K562 (cell line): ENCODE results near the gene WDR46. TPM values are rescaled to one million over a fixed set of nuclear protein-coding genes. Genes with fewer than 3 reads are reported as not detected.

Experiments
- ERF ChIP-seq: fragments of 450-650 bp; formaldehyde crosslinking; IDR thresholded peaks from 2 replicates; pipeline ENCODE4 v1.4.0; 2020; ENCODE audit warnings: mild to moderate bottlenecking, mixed read lengths
- IRF2 ChIP-seq: sonication (generic); formaldehyde crosslinking; IDR thresholded peaks from 2 replicates; pipeline ENCODE4 v1.8.1; 2022; ENCODE audit warnings: mild to moderate bottlenecking, missing genetic modification reagents
- MCM2 ChIP-seq: fragments of 450-650 bp; IDR thresholded peaks from 2 replicates; pipeline ENCODE4 v1.6.1; 2017; ENCODE audit warnings: low read depth, mild to moderate bottlenecking
- PHF8 ChIP-seq: fragments of 200-600 bp; sonication (generic); IDR thresholded peaks from 2 replicates; pipeline ENCODE4 v1.6.1; 2012; ENCODE audit warnings: mixed run types, mild to moderate bottlenecking, inconsistent platforms, low read length, moderate library complexity, borderline replicate concordance
- PPARD ChIP-seq: fragments of 250-450 bp; sonication (Bioruptor Pico); IDR thresholded peaks from 2 replicates; pipeline ENCODE4 v1.8.0; 2022; ENCODE audit warnings: inconsistent platforms, mild to moderate bottlenecking, moderate library complexity
- SIRT6 ChIP-seq: IDR thresholded peaks from one replicate; pipeline ENCODE4 v1.6.1; 2012; ENCODE audit warnings: low read depth, mild to moderate bottlenecking, control low read depth, inconsistent platforms, low read length, moderate library complexity
- SMAD4 ChIP-seq: fragments of 250-450 bp; sonication (Bioruptor Pico); conservative IDR thresholded peaks from 2 replicates; pipeline ENCODE4 v1.8.0; 2021; ENCODE audit warnings: inconsistent platforms, mild to moderate bottlenecking, moderate library complexity
- TEAD2 ChIP-seq: fragments of 450-650 bp; IDR thresholded peaks from 2 replicates; pipeline ENCODE4 v1.6.1; 2016; ENCODE audit warnings: missing genetic modification characterization, control low read depth, missing compliant biosample characterization
- TGIF2 ChIP-seq: sonication (generic); formaldehyde crosslinking; IDR thresholded peaks from 2 replicates; pipeline ENCODE4 v1.8.1; 2022; ENCODE audit warnings: mild to moderate bottlenecking, missing genetic modification reagents, moderate library complexity
- ZBTB8A ChIP-seq: fragments of 450-650 bp; IDR thresholded peaks from 2 replicates; pipeline ENCODE4 v1.6.1; 2018; ENCODE audit warnings: mild to moderate bottlenecking, moderate library complexity; ENCODE audit not compliant: partially characterized antibody
- ZNF583 ChIP-seq: fragments of 250-450 bp; sonication (Bioruptor Pico); IDR thresholded peaks from 2 replicates; pipeline ENCODE4 v1.4.0; 2020
- ZNF695 ChIP-seq: fragments of 450-650 bp; formaldehyde crosslinking; IDR thresholded peaks from 2 replicates; pipeline ENCODE4 v1.4.0; 2020; ENCODE audit warnings: mild to moderate bottlenecking, moderate library complexity
- ZNF75A ChIP-seq: fragments of 450-650 bp; formaldehyde crosslinking; IDR thresholded peaks from 2 replicates; pipeline ENCODE4 v1.4.0; 2020; ENCODE audit warnings: mild to moderate bottlenecking
- ZNF77 ChIP-seq: fragments of 250-450 bp; sonication (Bioruptor Pico); IDR thresholded peaks from 2 replicates; pipeline ENCODE4 v1.5.0; 2020
- polyA plus RNA-seq, 8 experiments: library from polyadenylated mRNA; depleted of rRNA in 4 of 8; stranded (reverse) in 5 of 8; unstranded in 3 of 8; fragments of >200 nt; fragmentation: Nextera tagmentation in 2 of 8; fragmentation: Illumina TruSeq in 1 of 8; extraction: Ambion mirVana in 2 of 8; extraction: Trizol in 1 of 8; gene quantifications; 2 replicates each; pipeline versions ENCODE4 v1.2.1 to v1.2.3, GENCODE V29; 2011 to 2014; ENCODE audit warnings: inconsistent platforms in 1 of 8, missing spikeins in 1 of 8
- total RNA-seq, 7 experiments: library from RNA; depleted of rRNA in 6 of 7; stranded (reverse); fragments of >200 nt in 6 of 7; fragmentation: Illumina TruSeq in 2 of 7; extraction: Trizol in 2 of 7; gene quantifications; 2 replicates each; pipeline versions ENCODE4 v1.2.1 to v1.2.3, GENCODE V29; 2011 to 2021; ENCODE audit warnings: low replicate concordance in 1 of 7
- TF ChIP-seq, protein P1 (sequence below), 2 experiments: fragments of 450-650 bp; IDR thresholded peaks; 2 replicates each; pipeline ENCODE4 v1.6.1; 2016; ENCODE audit warnings: mild to moderate bottlenecking in 2 of 2, borderline replicate concordance in 1 of 2, low read depth in 1 of 2, moderate library complexity in 1 of 2
- TF ChIP-seq, protein P2 (sequence below): fragments of 450-650 bp; IDR thresholded peaks from 2 replicates; pipeline ENCODE4 v1.6.1; 2016; ENCODE audit warnings: low read depth, mild to moderate bottlenecking, moderate library complexity
- TF ChIP-seq, protein P3 (sequence below): sonication (generic); formaldehyde crosslinking; IDR thresholded peaks from 2 replicates; pipeline ENCODE4 v1.8.1; 2023; ENCODE audit warnings: mild to moderate bottlenecking, missing genetic modification reagents

Gene WDR46
- total and polyA plus RNA-seq, 9 of the 15 experiments (the other 6 are each of a cell fraction or from before 2014, with no cell fraction given), result 8.9 to 146 (median 93.1) TPM

DNA sequence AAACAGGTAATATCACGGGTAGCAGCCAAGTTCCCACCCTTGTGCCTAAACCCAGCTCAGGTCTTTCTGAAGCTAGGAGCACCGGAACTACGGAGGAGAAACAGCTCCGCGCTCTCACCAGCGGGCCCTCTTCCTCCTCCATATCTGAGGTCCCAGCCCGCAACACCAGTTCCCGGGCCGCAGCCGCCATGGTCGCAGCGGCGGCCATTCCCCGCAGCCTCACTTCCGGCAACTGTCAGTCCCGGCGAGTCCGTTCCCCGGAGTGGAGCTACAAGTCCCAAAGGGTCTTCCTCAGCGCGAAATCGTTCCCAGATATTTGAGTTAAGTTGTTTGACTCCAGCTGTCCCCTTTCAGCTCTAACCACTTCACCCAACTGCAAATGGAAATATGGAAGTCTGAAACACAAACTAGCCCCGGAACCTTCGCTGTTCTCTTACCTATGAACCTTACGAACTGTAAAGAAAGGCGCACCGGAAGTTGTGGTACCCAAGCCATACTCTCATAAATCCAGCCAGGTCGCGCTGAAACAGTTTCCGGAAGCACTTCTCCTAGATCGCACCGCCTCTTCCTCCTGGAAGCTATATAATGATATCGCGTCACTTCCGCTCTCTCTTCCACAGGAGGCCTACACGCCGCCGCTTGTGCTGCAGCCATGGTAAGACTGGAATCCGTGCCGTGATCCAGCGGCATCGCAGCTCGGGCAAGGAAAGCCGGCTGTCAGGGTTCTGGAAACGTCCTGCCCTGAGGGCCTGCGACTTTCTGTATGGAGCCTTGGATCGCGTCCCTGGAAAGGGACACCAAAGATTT, 17.4 kb downstream of the WDR46 start, which contains the start of the genes RPS18 and VPS52 (continued):
- TF ChIP-seq ERF (CRISPR knock-in tag), result peak; percentile 94
- peak; percentile 81; the same call in 1 of the 2 replicates for TF ChIP-seq ZNF583
- peak; percentile 88 for TF ChIP-seq SMAD4 (CRISPR knock-in tag)
- no peak for TF ChIP-seq IRF2 (CRISPR knock-in tag)
- TF ChIP-seq ZBTB8A, result no peak
- TF ChIP-seq TEAD2 (tag), result no peak
- no peak for TF ChIP-seq ZNF77 (CRISPR knock-in tag)
- 0 out of 2 replicates have a peak, but pooled peaks have one; percentile 39 for TF ChIP-seq ZNF75A
- no peak for TF ChIP-seq SIRT6
- TF ChIP-seq, protein P1, sequence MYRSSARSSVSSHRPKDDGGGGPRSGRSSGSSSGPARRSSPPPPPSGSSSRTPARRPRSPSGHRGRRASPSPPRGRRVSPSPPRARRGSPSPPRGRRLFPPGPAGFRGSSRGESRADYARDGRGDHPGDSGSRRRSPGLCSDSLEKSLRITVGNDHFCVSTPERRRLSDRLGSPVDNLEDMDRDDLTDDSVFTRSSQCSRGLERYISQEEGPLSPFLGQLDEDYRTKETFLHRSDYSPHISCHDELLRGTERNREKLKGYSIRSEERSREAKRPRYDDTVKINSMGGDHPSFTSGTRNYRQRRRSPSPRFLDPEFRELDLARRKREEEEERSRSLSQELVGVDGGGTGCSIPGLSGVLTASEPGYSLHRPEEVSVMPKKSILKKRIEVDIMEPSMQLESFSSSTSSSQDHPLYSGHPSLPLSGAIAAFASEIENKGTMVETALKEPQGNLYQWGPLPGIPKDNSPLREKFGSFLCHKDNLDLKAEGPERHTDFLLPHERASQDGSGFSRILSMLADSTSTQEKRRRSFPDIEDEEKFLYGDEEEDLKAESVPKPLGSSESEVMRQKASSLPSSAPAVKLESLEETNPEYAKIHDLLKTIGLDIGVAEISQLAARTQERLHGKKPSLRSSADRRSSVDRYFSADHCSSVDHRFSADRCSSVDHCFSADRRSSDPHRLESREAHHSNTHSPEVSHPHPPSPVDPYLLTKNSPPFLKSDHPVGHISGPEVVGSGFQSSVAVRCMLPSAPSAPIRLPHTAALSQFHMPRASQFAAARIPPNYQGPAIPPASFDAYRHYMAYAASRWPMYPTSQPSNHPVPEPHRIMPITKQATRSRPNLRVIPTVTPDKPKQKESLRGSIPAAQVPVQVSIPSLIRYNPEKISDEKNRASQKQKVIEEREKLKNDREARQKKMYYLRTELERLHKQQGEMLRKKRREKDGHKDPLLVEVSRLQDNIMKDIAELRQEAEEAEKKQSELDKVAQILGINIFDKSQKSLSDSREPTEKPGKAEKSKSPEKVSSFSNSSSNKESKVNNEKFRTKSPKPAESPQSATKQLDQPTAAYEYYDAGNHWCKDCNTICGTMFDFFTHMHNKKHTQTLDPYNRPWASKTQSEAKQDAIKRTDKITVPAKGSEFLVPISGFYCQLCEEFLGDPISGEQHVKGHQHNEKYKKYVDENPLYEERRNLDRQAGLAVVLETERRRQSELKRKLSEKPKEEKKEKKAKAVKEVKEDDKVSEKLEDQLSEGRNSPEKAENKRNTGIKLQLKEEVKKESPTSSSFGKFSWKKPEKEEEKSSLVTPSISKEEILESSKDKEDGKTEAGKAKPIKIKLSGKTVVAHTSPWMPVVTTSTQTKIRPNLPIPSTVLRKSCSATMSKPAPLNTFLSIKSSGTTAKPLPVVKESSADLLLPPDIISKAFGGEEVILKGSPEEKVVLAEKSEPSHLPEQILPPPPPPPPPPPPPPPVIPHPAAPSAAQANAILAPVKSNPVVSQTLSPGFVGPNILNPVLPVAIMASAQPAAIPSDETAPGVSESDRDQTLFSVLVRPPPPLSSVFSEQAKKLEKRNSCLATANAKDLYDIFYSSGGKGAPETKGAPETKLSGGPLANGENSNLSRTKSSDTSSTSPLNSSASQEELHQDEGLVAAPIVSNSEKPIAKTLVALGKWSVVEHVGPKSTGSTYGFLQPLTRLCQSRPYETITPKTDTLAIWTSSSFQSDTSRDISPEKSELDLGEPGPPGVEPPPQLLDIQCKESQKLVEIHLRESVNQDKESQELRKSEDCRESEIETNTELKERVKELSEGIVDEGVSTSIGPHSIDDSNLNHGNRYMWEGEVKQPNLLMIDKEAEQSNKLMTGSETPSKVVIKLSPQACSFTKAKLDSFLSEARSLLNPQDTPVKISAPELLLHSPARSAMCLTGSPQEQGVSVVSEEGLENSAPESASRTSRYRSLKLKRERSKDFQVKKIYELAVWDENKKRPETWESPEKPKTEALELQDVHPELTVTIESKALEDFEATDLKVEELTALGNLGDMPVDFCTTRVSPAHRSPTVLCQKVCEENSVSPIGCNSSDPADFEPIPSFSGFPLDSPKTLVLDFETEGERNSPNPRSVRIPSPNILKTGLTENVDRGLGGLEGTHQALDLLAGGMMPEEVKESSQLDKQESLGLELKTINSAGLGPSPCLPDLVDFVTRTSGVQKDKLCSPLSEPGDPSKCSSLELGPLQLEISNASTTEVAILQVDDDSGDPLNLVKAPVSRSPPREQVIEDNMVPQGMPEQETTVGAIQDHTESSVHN (IDR thresholded peaks at IDR 0.05; ENCODE audit: borderline replicate concordance in 1 of 2, low read depth in 1 of 2), result peak in 1 of 2 experiments; percentile 96; a peak in 2 of 4 replicates
- TF ChIP-seq PPARD (CRISPR knock-in tag), result no peak
- TF ChIP-seq, protein P2, sequence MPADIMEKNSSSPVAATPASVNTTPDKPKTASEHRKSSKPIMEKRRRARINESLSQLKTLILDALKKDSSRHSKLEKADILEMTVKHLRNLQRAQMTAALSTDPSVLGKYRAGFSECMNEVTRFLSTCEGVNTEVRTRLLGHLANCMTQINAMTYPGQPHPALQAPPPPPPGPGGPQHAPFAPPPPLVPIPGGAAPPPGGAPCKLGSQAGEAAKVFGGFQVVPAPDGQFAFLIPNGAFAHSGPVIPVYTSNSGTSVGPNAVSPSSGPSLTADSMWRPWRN, result no peak
- peak; percentile 100 for TF ChIP-seq PHF8
- TF ChIP-seq, protein P3, sequence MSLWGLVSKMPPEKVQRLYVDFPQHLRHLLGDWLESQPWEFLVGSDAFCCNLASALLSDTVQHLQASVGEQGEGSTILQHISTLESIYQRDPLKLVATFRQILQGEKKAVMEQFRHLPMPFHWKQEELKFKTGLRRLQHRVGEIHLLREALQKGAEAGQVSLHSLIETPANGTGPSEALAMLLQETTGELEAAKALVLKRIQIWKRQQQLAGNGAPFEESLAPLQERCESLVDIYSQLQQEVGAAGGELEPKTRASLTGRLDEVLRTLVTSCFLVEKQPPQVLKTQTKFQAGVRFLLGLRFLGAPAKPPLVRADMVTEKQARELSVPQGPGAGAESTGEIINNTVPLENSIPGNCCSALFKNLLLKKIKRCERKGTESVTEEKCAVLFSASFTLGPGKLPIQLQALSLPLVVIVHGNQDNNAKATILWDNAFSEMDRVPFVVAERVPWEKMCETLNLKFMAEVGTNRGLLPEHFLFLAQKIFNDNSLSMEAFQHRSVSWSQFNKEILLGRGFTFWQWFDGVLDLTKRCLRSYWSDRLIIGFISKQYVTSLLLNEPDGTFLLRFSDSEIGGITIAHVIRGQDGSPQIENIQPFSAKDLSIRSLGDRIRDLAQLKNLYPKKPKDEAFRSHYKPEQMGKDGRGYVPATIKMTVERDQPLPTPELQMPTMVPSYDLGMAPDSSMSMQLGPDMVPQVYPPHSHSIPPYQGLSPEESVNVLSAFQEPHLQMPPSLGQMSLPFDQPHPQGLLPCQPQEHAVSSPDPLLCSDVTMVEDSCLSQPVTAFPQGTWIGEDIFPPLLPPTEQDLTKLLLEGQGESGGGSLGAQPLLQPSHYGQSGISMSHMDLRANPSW (CRISPR knock-in tag), result peak; percentile 95
- TF ChIP-seq TGIF2 (CRISPR knock-in tag), result no peak; the same call in 1 of the 2 replicates
- TF ChIP-seq ZNF695 (CRISPR knock-in tag), result 0 out of 2 replicates have a peak, but pooled peaks have one; percentile 9
- TF ChIP-seq MCM2, result no peak
